ENCODE results near the gene KNDC1.
"Not testable (repeated sequence)": the region's sequence is repeated elsewhere in the genome, so short reads cannot be mapped to it uniquely, and the experiment has no call there.

Gene KNDC1, protein sequence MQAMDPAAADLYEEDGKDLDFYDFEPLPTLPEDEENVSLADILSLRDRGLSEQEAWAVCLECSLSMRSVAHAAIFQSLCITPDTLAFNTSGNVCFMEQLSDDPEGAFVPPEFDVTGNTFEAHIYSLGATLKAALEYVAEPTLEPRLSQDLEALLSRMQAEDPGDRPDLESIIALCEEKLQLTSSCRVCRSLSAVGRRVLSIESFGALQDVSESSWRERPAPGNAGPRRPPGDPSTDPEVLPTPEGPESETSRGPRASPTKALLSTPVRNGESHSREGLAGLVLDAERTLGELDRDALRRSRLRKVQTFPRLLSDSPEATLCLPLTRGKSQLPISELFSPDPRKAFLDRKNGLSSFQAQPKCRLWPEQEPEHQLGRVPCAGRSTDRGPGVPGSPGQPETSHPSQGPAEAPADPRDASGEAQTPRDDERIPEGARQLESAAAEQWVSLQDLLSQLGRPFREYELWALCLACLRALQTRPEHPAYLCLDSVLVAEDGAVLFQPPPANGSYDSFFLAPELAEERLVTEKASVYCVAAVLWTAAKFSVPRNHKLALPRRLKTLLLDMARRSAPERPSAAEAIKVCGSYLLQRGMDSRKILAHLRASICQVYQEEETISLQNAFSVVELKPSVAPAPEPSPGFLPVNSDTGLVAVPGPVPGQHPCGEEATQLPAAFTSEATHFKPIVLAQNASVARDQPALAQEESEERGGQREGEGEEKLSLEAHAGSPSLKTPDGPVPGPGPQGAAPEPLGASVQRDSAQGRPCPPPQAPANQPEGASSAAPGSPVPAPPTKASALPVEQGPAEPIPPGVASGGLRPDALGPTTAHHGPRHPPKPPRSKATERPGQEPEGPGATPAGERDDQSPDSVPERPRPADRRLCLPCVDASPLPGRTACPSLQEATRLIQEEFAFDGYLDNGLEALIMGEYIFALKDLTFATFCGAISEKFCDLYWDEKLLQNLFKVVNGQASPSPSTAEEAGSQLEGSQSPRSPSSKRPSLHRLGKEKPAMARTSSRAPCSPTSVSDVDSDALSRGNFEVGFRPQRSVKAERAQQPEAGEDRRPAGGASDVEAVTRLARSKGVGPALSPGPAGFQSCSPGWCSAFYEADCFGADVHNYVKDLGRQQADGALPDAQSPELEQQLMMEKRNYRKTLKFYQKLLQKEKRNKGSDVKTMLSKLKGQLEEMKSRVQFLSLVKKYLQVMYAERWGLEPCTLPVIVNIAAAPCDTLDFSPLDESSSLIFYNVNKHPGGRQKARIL (N-terminal part only)

DNA sequence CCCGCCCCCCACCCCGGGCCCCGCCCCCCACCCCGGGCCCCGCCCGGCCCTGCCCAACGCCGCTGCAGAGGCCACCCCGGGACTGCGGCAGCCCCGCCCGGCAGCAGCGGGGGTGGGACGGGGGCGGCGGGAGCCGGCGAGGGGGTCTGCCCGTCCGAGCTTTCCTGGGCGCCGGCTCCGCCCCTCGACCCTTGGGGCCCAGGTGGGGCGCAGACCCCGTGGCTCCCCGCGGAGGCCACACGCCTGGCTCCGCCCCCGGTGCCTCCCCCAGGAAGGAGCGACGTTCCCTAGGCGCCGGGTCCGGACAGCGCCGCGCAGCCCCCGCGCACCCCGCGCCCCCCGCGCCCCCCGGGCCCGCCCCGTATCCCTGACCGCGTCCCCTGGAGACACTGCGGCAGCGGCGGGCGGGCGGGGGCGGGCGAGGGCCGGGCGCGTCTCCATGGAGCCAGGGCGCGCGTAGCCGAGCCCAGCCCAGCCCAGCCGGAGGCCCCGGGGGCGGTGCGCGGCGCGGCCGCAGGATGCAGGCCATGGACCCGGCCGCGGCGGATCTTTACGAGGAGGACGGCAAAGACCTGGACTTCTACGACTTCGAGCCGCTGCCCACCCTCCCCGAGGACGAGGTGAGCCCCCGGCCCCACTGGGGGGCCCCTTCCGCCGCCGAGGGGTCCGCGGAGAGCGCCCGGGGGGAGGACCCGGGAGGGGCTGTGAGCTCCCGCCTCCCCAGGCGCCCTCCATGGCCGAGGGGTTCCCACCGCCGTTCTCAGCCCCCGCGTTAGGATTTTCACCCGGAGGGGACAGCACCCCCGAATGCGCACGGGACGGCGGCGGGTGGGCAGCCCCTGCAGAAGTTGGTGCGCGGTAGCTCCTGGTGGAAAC is at the start of gene KNDC1:
TSS of gene KNDC1 (plus strand) at position 270 of the 876 bp plus-strand sequence. CDS start at position 519, 249 bp downstream.
- H3K4me3 ChIP-seq (ENCODE audit: low read depth, low read length): no peak within 1 kb of the TSS
- DNase-seq (ENCODE audit: low read depth, low spot score): no peak
- TF ChIP-seq, protein P1, sequence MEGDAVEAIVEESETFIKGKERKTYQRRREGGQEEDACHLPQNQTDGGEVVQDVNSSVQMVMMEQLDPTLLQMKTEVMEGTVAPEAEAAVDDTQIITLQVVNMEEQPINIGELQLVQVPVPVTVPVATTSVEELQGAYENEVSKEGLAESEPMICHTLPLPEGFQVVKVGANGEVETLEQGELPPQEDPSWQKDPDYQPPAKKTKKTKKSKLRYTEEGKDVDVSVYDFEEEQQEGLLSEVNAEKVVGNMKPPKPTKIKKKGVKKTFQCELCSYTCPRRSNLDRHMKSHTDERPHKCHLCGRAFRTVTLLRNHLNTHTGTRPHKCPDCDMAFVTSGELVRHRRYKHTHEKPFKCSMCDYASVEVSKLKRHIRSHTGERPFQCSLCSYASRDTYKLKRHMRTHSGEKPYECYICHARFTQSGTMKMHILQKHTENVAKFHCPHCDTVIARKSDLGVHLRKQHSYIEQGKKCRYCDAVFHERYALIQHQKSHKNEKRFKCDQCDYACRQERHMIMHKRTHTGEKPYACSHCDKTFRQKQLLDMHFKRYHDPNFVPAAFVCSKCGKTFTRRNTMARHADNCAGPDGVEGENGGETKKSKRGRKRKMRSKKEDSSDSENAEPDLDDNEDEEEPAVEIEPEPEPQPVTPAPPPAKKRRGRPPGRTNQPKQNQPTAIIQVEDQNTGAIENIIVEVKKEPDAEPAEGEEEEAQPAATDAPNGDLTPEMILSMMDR (IDR thresholded peaks at IDR 0.05; ENCODE audit: low read depth, low read length): no peak
- in situ Hi-C loops (cut with HindIII; ENCODE audit: low sequenced_read_pairs): no loop called here

DNA sequence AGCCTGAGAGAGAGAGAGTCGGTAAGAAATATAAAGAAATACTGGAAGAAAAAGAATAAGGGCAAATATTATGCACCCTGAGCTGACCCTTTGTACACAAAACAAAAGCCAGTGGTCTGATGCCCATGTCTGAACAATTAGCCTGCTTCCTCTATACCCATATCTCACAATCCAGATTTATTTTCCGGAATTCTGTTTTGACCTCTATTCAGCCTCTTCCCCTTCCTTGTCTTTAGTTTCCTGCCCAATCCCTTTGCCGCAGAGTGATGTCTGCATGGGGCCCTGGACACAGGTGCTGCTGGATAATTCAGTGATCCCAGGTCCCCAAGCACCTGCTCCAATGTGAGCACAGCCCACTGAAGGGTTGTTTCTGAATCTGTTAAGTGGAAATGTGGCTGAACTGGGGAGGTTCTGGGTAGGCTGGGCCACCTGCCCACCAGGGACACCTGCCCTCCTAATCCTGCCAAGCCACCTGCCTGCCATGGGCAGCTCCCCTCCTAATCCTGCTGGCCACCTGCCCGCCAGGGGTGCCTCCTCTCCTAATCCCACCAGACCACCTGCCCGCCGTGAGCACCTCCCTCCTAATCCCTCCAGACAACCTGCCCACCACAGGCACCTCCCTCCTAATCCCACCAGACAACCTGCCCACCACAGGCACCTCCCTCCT is 49.3 kb upstream of the KNDC1 start:
- no peak for DNase-seq (ENCODE audit: low read depth, low spot score)
- TF ChIP-seq, protein P1 (IDR thresholded peaks at IDR 0.05; ENCODE audit: low read depth, low read length): no peak
- H3K4me3 ChIP-seq (ENCODE audit: low read depth, low read length): no peak overlapping the region
- in situ Hi-C loops (cut with HindIII; ENCODE audit: low sequenced_read_pairs): no loop called here

DNA sequence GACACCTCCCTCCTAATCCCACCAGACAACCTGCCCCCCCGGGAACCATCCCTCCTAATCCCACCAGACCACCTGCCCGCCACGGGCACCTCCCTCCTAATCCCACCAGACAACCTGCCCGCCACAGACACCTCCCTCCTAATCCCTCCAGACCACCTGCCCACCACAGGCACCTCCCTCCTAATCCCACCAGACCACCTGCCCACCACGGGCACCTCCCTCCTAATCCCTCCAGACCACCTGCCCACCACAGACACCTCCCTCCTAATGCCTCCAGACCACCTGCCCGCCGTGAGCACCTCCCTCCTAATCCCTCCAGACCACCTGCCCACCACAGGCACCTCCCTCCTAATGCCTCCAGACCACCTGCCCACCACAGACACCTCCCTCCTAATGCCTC is 48.4 kb upstream of the KNDC1 start:
- in situ Hi-C loops (cut with HindIII; ENCODE audit: low sequenced_read_pairs); DNase-seq (ENCODE audit: low read depth, low spot score); H3K4me3 ChIP-seq (ENCODE audit: low read depth, low read length): not testable (repeated sequence)

DNA sequence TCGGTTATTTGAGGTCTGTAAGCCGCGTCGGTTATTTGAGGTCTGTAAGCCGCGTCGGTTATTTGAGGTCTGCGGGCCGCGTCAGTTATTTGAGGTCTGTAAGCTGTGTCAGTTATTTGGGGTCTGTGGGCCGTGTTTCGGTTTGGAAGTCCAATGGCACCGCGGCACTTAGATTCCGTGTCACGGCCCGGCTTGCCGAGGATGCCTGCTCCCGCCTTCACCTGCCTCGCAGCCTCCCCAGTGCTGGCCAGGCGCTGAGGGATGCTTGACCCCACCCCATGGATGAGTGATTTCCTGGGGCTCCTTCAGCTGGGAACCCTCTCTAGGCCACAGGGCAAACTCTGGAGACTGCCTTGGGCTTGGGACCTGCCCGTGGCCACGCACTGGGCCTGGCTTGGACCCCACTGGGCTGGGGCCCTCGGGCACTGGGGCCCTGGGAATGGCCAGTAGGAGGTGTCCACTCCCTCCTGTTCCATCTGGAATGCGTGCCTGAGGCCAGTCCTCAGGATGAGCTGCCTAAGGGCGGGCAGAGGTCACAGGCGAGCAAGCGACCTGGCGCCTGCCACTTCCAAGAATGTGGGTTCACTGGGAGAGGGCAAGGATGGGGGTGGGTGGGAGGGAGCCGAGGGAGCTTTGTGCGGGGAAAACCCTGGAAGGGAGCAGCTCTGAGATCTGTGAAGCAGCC is 46.7 kb upstream of the KNDC1 start:
- H3K4me3 ChIP-seq (ENCODE audit: low read depth, low read length): no peak overlapping the region
- DNase-seq (ENCODE audit: low read depth, low spot score): no peak
- in situ Hi-C loops (cut with HindIII; ENCODE audit: low sequenced_read_pairs): no loop called here
- TF ChIP-seq, protein P1 (IDR thresholded peaks at IDR 0.05; ENCODE audit: low read depth, low read length): no peak

DNA sequence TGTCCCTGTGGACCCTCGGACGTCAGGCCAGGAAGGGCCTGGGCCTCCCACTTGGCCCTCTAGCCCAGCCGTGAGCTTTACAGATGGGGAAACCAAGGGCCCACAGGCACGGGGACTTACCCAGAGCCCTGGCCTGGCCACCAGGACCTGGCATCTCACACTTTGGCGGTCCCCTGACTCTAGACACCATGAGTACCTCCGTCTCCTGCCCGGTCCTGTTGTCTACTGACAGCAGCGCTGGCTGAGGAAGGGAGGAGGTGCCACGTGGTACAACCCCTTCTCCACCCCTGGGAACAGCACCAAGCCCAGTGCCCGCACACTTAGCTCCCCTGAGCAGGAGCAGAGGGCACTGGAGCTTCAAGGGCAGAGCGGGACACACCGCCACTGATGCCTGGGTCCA is 46.2 kb upstream of the KNDC1 start:
- no peak overlapping the region for H3K4me3 ChIP-seq (ENCODE audit: low read depth, low read length)
- in situ Hi-C loops (cut with HindIII; ENCODE audit: low sequenced_read_pairs): no loop called here
- DNase-seq (ENCODE audit: low read depth, low spot score): no peak
- TF ChIP-seq, protein P1 (IDR thresholded peaks at IDR 0.05; ENCODE audit: low read depth, low read length): no peak

DNA sequence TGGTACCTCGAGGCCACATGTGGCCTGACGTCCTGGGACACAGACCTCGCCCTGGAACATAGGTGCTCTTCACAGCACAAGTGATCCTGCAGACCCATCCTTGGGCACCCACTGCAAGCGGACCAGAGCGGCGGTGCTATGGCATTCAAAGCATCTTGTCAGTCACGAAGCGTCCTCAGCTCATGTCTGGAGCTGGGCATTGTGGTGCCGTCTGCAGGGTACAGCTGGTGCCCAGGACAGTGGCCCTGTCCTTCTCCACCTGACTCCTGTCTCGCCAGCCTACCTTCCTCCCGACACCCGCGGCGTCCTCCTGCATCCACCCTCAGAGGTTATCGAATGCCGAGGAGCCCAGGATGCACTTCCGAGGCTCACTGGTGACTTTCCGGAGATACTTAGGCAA is 45.8 kb upstream of the KNDC1 start:
- DNase-seq (ENCODE audit: low read depth, low spot score): no peak

More for the DNA sequence above, 45.8 kb upstream of the KNDC1 start:
- TF ChIP-seq, protein P1 (IDR thresholded peaks at IDR 0.05; ENCODE audit: low read depth, low read length): no peak
- H3K4me3 ChIP-seq (ENCODE audit: low read depth, low read length): no peak overlapping the region
- in situ Hi-C loops (cut with HindIII; ENCODE audit: low sequenced_read_pairs): no loop called here
